Measurements from ENCODE around the gene ADORA1.

The ADORA1 gene

DNA sequence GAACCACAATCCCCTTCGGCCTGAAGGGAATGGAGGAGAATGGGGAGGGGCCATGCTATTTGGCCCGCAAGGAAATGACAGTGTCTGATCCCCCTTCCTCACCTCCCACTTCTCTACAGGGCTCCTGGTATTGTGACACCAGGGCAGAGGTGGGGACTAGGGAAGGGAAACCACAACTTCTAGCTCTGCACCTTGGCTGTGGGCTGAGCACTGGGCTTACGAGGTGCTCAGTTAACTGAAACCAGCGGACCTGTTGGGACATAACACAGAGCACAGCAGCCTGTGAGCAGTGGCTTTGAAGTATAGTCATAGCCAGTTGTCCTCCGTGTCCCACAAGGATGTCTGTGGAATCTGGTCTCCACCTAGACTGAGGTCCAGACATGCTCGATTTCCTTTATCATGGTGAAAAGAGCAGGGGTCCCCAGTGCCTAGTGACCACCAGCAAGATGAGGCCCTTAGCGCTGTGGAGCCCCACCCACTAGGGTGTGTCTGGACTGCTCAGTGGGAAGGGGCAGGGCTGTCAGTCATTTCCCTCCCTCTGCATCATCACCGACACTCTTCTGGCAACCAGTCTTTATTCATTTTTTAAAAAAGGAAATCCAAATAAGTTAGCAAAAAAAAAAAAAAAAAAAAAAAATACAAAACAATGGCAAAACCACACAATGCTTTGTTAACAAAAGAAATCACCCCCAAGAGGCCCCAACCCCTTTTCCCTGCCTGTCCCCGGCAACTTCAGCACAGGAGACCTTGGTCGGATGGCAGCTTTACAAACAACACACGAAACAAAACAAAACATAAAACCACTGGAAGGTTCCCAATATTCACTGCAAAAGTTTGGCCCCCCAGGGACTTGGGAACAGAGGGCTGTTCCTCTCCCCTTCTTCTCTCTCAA lies 44.7 kb upstream of the ADORA1 start:
- H3K4me3 ChIP-seq (ENCODE audit: low read depth, low read length) = no peak overlapping the region
- H3K4me1 ChIP-seq = peaks cover 6% of the 10 kb centered on the region
- H3K27me3 ChIP-seq = no peaks in the 10 kb centered on the region
- TF ChIP-seq, protein P1, sequence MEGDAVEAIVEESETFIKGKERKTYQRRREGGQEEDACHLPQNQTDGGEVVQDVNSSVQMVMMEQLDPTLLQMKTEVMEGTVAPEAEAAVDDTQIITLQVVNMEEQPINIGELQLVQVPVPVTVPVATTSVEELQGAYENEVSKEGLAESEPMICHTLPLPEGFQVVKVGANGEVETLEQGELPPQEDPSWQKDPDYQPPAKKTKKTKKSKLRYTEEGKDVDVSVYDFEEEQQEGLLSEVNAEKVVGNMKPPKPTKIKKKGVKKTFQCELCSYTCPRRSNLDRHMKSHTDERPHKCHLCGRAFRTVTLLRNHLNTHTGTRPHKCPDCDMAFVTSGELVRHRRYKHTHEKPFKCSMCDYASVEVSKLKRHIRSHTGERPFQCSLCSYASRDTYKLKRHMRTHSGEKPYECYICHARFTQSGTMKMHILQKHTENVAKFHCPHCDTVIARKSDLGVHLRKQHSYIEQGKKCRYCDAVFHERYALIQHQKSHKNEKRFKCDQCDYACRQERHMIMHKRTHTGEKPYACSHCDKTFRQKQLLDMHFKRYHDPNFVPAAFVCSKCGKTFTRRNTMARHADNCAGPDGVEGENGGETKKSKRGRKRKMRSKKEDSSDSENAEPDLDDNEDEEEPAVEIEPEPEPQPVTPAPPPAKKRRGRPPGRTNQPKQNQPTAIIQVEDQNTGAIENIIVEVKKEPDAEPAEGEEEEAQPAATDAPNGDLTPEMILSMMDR (IDR thresholded peaks at IDR 0.05; ENCODE audit: low read depth, low read length) = no peak
- DNase-seq = no peak
- H3K9me3 ChIP-seq = no peaks in the 10 kb centered on the region
- H3K36me3 ChIP-seq = no peaks in the 10 kb centered on the region

DNA sequence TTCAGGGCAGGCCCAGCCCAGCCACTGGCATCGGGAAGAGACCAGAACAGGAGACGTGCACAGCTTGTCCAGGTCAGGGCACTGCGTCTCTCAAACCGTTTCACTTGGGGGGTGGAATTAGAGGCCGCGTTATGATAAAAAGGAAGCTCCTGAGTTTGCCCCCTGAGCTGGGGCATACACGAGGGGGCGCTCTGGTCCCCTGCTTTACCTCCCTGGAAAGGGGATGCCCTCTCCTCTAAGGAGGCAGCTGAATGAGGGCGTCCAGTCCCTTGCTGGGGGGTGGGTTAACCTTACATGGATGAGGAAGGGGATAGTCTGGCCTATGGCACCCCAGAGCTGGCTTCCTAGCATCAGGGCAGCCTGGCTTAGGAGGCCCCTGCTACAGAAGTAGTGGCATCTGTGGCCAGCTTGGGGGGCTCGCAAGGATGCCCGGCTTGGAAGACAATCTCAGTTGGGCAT lies 44.0 kb upstream of the ADORA1 start:
- Histone ChIP-seq H3K27me3 (no peaks in the 10 kb centered on the region), H3K4me3 (ENCODE audit: low read depth, low read length) (no peak overlapping the region), H3K9me3 (no peaks in the 10 kb centered on the region), H3K4me1 (peaks cover 6% of the 10 kb centered on the region), H3K36me3 (no peaks in the 10 kb centered on the region)
- DNase-seq = no peak
- TF ChIP-seq, protein P1 (IDR thresholded peaks at IDR 0.05; ENCODE audit: low read depth, low read length) = no peak

DNA sequence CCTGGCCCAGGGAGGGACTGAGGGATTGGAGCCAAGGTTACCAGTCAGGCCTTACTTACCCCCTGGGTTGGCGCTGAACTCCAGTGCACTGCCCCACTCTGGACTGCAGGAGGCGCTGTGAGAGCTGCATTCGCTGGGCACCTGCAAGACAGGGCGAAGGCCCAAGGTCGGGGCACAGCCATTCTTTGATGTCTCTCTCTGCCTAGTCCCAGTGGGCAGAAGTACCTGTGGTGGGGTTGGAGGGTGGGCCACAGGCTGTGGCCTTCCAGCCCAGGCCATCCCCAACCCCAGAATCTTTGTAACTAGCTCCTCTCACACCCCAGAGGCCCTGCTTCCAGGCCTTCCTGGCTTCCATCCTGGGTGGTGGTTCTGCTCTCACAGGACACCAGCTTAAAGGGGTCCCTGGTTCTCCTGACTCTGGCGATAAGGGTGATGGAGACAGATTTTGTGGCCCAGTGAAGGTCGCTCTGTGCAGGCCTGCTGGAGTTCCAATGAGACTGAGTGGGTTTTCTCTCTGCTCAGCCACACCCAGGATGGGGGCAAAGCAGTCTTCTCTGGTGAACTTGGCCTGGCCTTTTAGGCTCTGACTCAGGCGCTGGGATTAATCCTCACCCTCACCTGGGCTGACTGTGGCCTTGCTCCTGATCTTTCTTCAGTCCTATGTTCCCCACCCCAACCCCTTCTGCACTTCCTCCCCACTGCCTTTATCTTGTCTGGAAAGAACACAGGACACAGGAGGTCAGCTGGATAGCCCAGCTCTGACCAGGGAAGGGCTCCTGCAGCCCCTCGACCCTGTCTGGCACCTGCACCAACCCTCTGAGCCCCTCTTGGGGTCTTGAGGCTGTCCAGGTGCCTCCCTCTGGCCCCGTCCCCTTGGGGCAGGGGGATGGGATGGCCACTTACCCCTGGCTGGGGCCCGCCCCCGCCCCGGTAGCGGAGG lies 42.7 kb upstream of the ADORA1 start:
- Histone ChIP-seq H3K9me3 (no peaks in the 10 kb centered on the region), H3K27me3 (no peaks in the 10 kb centered on the region), H3K4me1 (peaks cover 6% of the 10 kb centered on the region), H3K36me3 (no peaks in the 10 kb centered on the region), H3K4me3 (ENCODE audit: low read depth, low read length) (no peak overlapping the region)
- TF ChIP-seq, protein P1 (IDR thresholded peaks at IDR 0.05; ENCODE audit: low read depth, low read length) = peak; percentile 51
- DNase-seq = no peak

DNA sequence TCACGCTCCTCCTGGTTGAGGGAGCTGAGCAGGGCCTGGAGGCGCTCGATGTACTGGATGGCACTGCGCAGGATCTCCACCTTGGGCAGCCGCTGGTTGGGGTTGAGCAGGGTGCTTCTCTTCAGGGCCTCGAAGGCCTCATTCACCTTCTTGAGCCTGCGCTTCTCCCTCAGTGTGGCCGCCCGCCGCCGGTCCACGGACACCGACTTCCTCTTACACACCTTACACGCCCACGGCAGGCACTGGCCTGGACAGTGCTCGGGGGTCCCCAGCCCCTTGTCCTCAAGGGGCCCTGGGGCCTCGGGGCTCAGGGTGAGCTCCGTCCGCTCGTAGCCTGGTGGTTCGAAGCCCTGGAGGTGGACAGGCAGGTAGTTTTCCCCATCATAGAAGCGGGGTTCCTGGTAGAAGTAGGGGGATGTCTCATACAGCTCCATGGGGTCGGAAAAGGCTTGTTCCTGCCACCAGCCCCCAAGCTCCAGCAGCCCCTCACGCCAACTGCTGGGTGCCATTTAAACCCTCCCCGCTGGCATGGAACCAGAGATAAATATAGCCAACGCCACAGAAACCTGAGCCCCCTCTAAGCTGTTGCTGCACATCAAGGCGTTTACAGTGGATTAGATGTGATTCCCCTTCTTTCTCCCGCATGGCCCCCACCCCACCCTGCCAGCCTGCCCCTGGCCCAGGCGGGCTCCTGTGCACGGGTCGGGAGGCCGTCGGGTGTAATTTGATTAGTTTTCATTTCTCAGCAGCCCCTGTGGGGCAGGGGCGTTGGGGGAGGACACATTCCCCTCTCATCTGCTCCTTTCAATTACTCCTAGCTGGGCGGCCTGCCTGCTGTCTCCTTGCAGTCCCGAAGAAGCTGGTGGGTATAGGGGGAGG lies 41.8 kb upstream of the ADORA1 start, which contains the start of gene MYOG:
Gene MYOG (minus strand): TSS at position 485 of the 879 bp plus-strand sequence. CDS start 51 bp downstream, at position 434.
- peaks cover 6% of the 10 kb centered on the region for H3K4me1 ChIP-seq
- no peak within 1 kb of the TSS for H3K4me3 ChIP-seq (ENCODE audit: low read depth, low read length)
- no peaks in the 10 kb centered on the region for H3K36me3 ChIP-seq
- no peaks in the 10 kb centered on the region for H3K27me3 ChIP-seq
- TF ChIP-seq, protein P1 (IDR thresholded peaks at IDR 0.05; ENCODE audit: low read depth, low read length) = no peak
- DNase-seq = no peak
- H3K9me3 ChIP-seq = no peaks in the 10 kb centered on the region

DNA sequence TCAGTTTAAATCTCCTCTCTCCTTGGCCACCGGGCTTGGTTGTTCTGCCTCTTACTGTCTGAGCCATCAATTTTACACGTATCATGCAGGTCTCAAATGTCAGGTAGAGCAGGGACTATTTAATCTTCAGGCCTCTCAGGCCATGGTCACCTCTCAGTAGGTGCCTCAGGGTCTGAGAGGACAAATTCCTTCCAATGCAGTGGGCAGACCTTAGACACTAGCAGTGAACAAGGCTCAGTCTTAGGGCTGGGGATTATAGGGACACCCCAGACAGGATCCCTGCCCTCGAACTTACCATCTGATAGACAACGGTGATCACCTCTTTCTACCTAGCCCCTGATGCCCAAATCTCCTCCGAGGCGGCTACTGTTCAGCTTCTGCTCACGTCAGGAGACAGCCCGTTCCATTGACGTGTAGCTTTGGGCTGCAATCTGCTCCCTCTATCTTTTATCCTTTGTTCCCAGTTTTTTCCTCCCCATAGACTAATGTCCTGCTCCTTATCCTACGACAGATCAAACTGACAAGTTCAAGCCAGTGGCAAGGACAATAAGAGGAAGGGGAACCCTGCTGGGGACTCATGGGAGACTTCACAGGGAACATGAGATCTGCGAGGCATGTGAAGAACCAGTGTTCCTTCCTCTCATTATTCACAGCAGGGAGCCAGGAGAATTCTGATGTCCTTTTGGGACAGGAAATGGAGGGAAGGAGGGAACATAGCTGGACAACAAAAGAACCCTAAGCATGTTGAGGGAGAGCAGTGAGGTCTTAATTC lies 40.3 kb upstream of the ADORA1 start:
- DNase-seq = no peak
- no peaks in the 10 kb centered on the region for H3K27me3 ChIP-seq
- TF ChIP-seq, protein P1 (IDR thresholded peaks at IDR 0.05; ENCODE audit: low read depth, low read length) = no peak
- no peaks in the 10 kb centered on the region for H3K36me3 ChIP-seq
- no peak overlapping the region for H3K4me3 ChIP-seq (ENCODE audit: low read depth, low read length)
- H3K4me1 ChIP-seq = peaks cover 6% of the 10 kb centered on the region
- no peaks in the 10 kb centered on the region for H3K9me3 ChIP-seq

Measured in BE2C (cell line).